ENCODE results near the gene ATF7IP. TPM values are rescaled to one million over a fixed set of nuclear protein-coding genes. Genes with fewer than 3 reads are reported as not detected.

Gene ATF7IP
- total and polyA plus RNA-seq, 10 donors = 10.2 to 170 (median 111) TPM

GRCh38 chr12:14325716-14326343, 39.7 kb upstream of the ATF7IP start:
- H3K36me3 ChIP-seq = no peaks in the 10 kb centered on the region
- TF ChIP-seq POLR2AphosphoS5 (IDR thresholded peaks at IDR 0.05) (no peak), POLR2A (IDR thresholded peaks at IDR 0.05) (no peak), CTCF (IDR thresholded peaks at IDR 0.05 in 8 of 11, conservative IDR thresholded peaks at IDR 0.05 in 3 of 11) (no peak)
- peaks cover 0 to 9% (median 4%) of the 10 kb centered on the region in 8 donors for H3K9me3 ChIP-seq
- no peak for DNase-seq
- WGBS, 5 donors = 89 to 93% (median 92%) methylated on average over 11 of the region's 11 CpGs
- H3K4me1 ChIP-seq = no peaks in the 10 kb centered on the region
- H3K27me3 ChIP-seq (replicated peaks in 1 of 7) = no peaks in the 10 kb centered on the region
- intact Hi-C loops (cut with DNase I; ENCODE audit: low total_unique reads) = no loop called here
- H3K27ac ChIP-seq = no peak overlapping the region
- H3K4me3 ChIP-seq = no peak overlapping the region

GRCh38 chr12:14326699-14327098, 38.8 kb upstream of the ATF7IP start:
- intact Hi-C loops (cut with DNase I; ENCODE audit: low total_unique reads) = no loop called here

GRCh38 chr12:14327711-14328110, 37.8 kb upstream of the ATF7IP start:
- no peaks in the 10 kb centered on the region for H3K36me3 ChIP-seq
- H3K27ac ChIP-seq = no peak overlapping the region
- H3K9me3 ChIP-seq = peaks cover 0 to 28% (median 23%) of the 10 kb centered on the region in 8 donors
- H3K4me1 ChIP-seq = no peaks in the 10 kb centered on the region
- H3K27me3 ChIP-seq (replicated peaks in 1 of 7) = no peaks in the 10 kb centered on the region
- TF ChIP-seq POLR2AphosphoS5 (IDR thresholded peaks at IDR 0.05) (no peak), CTCF (IDR thresholded peaks at IDR 0.05 in 8 of 11, conservative IDR thresholded peaks at IDR 0.05 in 3 of 11) (no peak), POLR2A (IDR thresholded peaks at IDR 0.05) (no peak)
- 12 to 38% (median 23%) methylated on average over 1 of the region's 1 CpG for WGBS, 5 donors
- H3K4me3 ChIP-seq = no peak overlapping the region
- DNase-seq = no peak
- intact Hi-C loops (cut with DNase I; ENCODE audit: low total_unique reads) = no loop called here

More at GRCh38 chr12:14326699-14327098, 38.8 kb upstream of the ATF7IP start:
- TF ChIP-seq POLR2AphosphoS5 (IDR thresholded peaks at IDR 0.05) (no peak), CTCF (IDR thresholded peaks at IDR 0.05 in 8 of 11, conservative IDR thresholded peaks at IDR 0.05 in 3 of 11) (no peak), POLR2A (IDR thresholded peaks at IDR 0.05) (no peak)
- H3K4me3 ChIP-seq = no peak overlapping the region
- H3K27me3 ChIP-seq (replicated peaks in 1 of 7) = no peaks in the 10 kb centered on the region
- no peaks in the 10 kb centered on the region for H3K4me1 ChIP-seq
- H3K9me3 ChIP-seq = peaks cover 0 to 18% (median 12%) of the 10 kb centered on the region in 8 donors
- WGBS, 5 donors = 92 to 98% (median 96%) methylated on average over 5 of the region's 5 CpGs
- no peaks in the 10 kb centered on the region for H3K36me3 ChIP-seq
- no peak overlapping the region for H3K27ac ChIP-seq
- no peak for DNase-seq

- 78 to 97% (median 94%) methylated on average over 5 of the region's 5 CpGs for WGBS, 5 donors
- no peak for DNase-seq
- H3K4me1 ChIP-seq = no peaks in the 10 kb centered on the region
- intact Hi-C loops (cut with DNase I; ENCODE audit: low total_unique reads) = no loop called here
- H3K27ac ChIP-seq = no peak overlapping the region
- no peak overlapping the region for H3K4me3 ChIP-seq
- TF ChIP-seq POLR2A (IDR thresholded peaks at IDR 0.05) (no peak), CTCF (IDR thresholded peaks at IDR 0.05 in 8 of 11, conservative IDR thresholded peaks at IDR 0.05 in 3 of 11) (no peak), POLR2AphosphoS5 (IDR thresholded peaks at IDR 0.05) (no peak)
- no peaks in the 10 kb centered on the region for H3K27me3 ChIP-seq (replicated peaks in 1 of 7)
- H3K9me3 ChIP-seq = peaks cover 0 to 63% (median 53%) of the 10 kb centered on the region in 8 donors
- H3K36me3 ChIP-seq = no peaks in the 10 kb centered on the region
These were observed 33.0 kb upstream of the ATF7IP start for GRCh38 chr12:14332482-14332881.
